GM12873 (cell line): ENCODE data around the gene MATK.

Experiments
- CTCF ChIP-seq: IDR thresholded peaks from 2 replicates; pipeline ENCODE4 v1.5.1; 2012; ENCODE audit warnings: low read depth, mild to moderate bottlenecking, moderate library complexity, low read length, control low read depth; ENCODE audit not compliant: insufficient read depth; ENCODE audit errors: missing control alignments

MATK gene

GRCh38 chr19:3785938-3786824 lies at the start of gene MATK:
Gene MATK (minus strand): TSS chr19:3786381. CDS start chr19:3785135, 1,246 bp downstream.
- TF ChIP-seq CTCF = no peak

- TF ChIP-seq CTCF = no peak
Measured at GRCh38 chr19:3835055-3835435, 48.9 kb upstream of the MATK start.

GRCh38 chr19:3834349-3835054 lies 48.3 kb upstream of the MATK start:
- TF ChIP-seq CTCF = no peak

- no peak for TF ChIP-seq CTCF
Measured at GRCh38 chr19:3833578-3834348, 47.6 kb upstream of the MATK start.

GRCh38 chr19:3832001-3832400 lies 45.8 kb upstream of the MATK start:
- no peak for TF ChIP-seq CTCF

GRCh38 chr19:3831601-3832000 lies 45.4 kb upstream of the MATK start:
- TF ChIP-seq CTCF = no peak
